ENCODE results near the gene MACF1.

The MACF1 gene

DNA sequence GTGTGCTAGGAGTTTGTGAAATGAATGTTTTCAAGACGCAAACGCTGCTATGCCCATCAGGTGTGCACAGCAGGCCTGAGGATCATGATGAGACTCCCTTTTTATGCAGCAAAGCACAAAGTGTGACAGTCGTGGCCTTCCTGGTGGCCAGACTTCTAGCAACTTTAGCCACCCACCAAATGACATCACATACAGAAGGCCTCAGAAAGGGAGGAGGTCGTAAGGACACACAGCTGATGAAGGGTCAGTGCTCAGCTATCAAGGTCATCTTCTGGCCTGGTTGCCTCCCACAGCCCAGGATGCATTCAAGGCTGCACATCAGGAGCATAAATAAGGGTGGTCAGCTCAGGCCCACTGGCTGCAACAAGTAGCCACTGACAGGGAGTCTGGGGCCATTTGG lies 323.6 kb downstream of the MACF1 start:
- TF ChIP-seq, protein P1, sequence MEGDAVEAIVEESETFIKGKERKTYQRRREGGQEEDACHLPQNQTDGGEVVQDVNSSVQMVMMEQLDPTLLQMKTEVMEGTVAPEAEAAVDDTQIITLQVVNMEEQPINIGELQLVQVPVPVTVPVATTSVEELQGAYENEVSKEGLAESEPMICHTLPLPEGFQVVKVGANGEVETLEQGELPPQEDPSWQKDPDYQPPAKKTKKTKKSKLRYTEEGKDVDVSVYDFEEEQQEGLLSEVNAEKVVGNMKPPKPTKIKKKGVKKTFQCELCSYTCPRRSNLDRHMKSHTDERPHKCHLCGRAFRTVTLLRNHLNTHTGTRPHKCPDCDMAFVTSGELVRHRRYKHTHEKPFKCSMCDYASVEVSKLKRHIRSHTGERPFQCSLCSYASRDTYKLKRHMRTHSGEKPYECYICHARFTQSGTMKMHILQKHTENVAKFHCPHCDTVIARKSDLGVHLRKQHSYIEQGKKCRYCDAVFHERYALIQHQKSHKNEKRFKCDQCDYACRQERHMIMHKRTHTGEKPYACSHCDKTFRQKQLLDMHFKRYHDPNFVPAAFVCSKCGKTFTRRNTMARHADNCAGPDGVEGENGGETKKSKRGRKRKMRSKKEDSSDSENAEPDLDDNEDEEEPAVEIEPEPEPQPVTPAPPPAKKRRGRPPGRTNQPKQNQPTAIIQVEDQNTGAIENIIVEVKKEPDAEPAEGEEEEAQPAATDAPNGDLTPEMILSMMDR (IDR thresholded peaks at IDR 0.05; ENCODE audit: low read depth, low read length): no peak
- no peaks in the 10 kb centered on the region for H3K27me3 ChIP-seq (ENCODE audit: insufficient read depth, low read depth, severe bottlenecking)
- no peak overlapping the region for H3K27ac ChIP-seq
- H3K9me3 ChIP-seq (ENCODE audit: severe bottlenecking): no peaks in the 10 kb centered on the region
- H3K4me3 ChIP-seq (ENCODE audit: low read depth, low read length): no peak overlapping the region
- H3K36me3 ChIP-seq: no peaks in the 10 kb centered on the region
- DNase-seq: no peak

GRCh38 chr1:39529901-39530535 lies 325.5 kb downstream of the MACF1 start:
- no peak for DNase-seq
- no peak overlapping the region for H3K27ac ChIP-seq
- no peaks in the 10 kb centered on the region for H3K9me3 ChIP-seq (ENCODE audit: severe bottlenecking)
- no peak overlapping the region for H3K4me3 ChIP-seq (ENCODE audit: low read depth, low read length)
- TF ChIP-seq, protein P1 (IDR thresholded peaks at IDR 0.05; ENCODE audit: low read depth, low read length): no peak
- no peaks in the 10 kb centered on the region for H3K27me3 ChIP-seq (ENCODE audit: insufficient read depth, low read depth, severe bottlenecking)
- no peaks in the 10 kb centered on the region for H3K36me3 ChIP-seq

GRCh38 chr1:39531526-39531925 lies 327.0 kb downstream of the MACF1 start:
- no peak for DNase-seq
- Histone ChIP-seq H3K27ac (no peak overlapping the region), H3K36me3 (no peaks in the 10 kb centered on the region), H3K9me3 (ENCODE audit: severe bottlenecking) (no peaks in the 10 kb centered on the region), H3K4me3 (ENCODE audit: low read depth, low read length) (no peak overlapping the region), H3K27me3 (ENCODE audit: insufficient read depth, low read depth, severe bottlenecking) (no peaks in the 10 kb centered on the region)
- TF ChIP-seq, protein P1 (IDR thresholded peaks at IDR 0.05; ENCODE audit: low read depth, low read length): no peak

- Histone ChIP-seq H3K27me3 (ENCODE audit: insufficient read depth, low read depth, severe bottlenecking) (no peaks in the 10 kb centered on the region), H3K36me3 (no peaks in the 10 kb centered on the region)
Measured at GRCh38 chr1:39533442-39533841, 328.9 kb downstream of the MACF1 start.

More at GRCh38 chr1:39533442-39533841, 328.9 kb downstream of the MACF1 start:
- TF ChIP-seq, protein P1 (IDR thresholded peaks at IDR 0.05; ENCODE audit: low read depth, low read length): no peak
- Histone ChIP-seq H3K9me3 (ENCODE audit: severe bottlenecking) (no peaks in the 10 kb centered on the region), H3K27ac (no peak overlapping the region), H3K4me3 (ENCODE audit: low read depth, low read length) (no peak overlapping the region)
- DNase-seq: no peak
